ENCODE data around the gene RNF103. TPM values are rescaled to one million over a fixed set of nuclear protein-coding genes. Genes with fewer than 3 reads are reported as not detected.
"Not testable (repeated sequence)": the region's sequence is repeated elsewhere in the genome, so short reads cannot be mapped to it uniquely, and the experiment has no call there.

Gene RNF103, protein sequence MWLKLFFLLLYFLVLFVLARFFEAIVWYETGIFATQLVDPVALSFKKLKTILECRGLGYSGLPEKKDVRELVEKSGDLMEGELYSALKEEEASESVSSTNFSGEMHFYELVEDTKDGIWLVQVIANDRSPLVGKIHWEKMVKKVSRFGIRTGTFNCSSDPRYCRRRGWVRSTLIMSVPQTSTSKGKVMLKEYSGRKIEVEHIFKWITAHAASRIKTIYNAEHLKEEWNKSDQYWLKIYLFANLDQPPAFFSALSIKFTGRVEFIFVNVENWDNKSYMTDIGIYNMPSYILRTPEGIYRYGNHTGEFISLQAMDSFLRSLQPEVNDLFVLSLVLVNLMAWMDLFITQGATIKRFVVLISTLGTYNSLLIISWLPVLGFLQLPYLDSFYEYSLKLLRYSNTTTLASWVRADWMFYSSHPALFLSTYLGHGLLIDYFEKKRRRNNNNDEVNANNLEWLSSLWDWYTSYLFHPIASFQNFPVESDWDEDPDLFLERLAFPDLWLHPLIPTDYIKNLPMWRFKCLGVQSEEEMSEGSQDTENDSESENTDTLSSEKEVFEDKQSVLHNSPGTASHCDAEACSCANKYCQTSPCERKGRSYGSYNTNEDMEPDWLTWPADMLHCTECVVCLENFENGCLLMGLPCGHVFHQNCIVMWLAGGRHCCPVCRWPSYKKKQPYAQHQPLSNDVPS
- total RNA-seq, result 43.6 TPM

DNA sequence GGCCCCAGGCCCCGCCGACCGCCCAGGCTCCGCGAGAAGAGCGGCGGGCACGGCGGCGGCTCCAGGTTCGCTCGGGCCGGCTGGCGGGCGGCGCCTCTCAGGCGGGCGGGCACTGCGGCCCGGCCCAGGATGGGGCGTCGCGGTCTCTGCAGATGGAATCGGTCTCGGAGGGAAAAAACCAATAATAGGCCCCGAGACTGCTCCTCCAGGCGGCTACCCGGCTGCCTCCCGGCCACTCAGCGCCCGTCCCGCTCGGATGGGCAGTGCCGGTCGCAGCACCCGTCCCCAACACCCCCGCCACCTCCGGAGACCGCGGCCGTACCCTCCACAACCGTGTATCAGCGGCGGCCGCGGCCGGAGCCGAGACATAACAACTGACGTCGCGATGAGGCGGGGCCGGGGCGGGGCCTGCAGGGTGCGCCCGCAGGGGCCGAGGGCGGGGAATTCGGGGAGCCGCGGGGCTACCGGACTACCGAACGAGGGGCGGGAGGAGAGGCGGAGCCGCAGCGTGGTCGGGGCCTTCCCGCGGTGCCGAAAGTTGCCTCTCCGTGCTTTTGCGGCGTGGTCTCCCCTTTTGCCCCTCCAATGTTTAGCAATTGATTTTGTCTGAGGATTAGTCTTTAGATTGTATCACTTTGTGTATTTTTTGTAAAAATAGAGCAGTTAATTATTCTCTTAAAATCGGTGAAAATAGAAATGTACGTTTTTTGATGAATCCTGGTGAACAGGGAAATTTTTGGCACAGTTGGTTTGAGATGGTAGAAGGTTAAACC, at the start of gene RNF103:
Gene RNF103 (minus strand): TSS at position 372 of the 773 bp plus-strand sequence. CDS start 979 bp downstream, outside the sequence.
- peak; percentile 90 for ATAC-seq

DNA sequence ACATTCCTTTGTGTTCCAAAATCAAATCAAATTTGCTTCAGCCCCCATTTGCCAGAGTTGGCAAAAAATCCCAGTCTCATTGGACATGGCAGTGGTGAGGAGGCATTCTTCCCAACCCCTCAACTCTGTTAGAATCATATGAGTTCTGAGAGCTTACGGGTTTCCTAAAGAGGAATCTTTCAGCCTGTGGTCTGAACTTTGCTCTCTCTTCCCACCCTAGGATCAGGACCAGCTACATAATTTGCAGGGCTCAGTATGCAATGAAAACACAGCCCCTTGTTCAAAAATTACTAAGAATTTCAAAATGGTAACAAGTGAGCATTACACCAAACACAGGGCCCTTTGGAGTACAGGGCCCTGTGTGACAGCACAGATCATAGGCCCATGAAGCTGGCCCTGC, 49.3 kb upstream of the RNF103 start:
- ATAC-seq (no peak), DNase-seq (ENCODE audit: low spot score) (no peak)

More for the DNA sequence above, at the start of gene RNF103:
- DNase-seq (ENCODE audit: low spot score), result peak; percentile 98

DNA sequence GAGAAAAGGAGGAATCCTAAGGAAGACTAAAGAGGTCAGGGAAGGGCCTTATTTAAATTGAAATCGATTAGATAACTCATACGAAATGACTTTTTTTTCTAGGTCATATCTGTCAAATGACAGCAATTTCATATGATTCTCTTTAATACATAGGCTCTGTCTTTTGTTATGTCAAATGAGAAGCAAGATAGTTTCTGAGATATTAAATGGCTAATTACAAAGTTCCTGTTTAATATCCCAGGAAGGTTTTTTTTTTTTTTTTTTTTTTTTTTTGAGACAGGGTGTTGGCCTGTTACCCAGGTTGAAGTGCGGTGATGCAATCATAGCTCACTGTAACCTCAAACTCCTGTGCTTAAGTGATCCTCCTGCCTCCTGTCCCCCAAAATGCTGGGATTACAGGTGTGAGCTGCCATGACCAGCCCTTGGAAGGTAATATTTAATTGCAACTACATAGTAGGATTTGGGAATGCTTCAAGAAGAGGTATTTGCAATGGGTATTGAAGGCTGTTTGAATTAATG, 48.4 kb upstream of the RNF103 start:
- ATAC-seq (peak; percentile 29), DNase-seq (ENCODE audit: low spot score) (no peak)

DNA sequence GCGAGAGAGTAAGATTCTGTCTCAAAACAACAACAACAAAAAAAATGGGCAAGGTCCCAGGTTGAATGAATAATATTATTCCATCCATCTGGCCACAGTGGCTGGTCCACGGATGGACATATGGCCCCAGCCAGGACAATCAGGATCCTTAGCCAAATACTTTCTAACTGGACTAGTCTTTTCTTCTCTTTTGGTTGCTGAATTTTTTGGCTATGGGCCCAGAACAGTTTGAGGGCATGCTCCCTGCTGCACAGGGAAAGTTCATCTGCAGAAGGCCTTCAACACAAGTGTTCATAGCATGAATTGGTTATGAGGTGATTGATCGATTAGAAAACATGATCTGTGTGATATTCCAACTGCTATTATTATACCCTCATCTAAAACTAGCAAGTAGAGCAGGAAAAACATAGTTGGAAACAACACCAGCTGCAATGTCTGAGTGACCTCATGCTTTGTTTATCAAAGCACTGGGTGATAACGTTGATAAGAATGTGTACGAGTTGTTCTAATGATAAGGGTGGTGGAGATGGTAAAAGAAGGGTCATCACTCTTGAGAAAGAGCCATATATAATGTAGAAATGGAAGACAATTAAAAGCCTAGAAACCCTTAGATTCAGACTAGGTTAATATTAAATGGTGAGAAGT, 47.8 kb upstream of the RNF103 start:
- DNase-seq (ENCODE audit: low spot score) (peak; percentile 68), ATAC-seq (peak; percentile 82)

DNA sequence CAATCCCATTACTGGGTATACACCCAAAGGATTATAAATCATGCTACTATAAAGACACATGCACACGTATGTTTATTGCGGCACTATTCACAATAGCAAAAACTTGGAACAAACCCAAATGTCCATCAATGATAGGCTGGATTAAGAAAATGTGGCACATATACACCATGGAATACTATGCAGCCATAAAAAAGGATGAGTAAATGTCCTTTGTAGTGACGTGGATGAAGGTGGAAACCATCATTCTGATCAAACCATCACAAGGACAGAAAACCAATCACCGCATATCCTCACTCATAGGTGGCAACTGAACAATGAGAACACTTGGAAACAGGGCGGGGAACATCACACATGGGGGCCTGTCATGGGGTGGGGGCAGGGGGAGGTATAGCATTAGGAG, 45.7 kb upstream of the RNF103 start:
- DNase-seq (ENCODE audit: low spot score); ATAC-seq: not testable (repeated sequence)

DNA sequence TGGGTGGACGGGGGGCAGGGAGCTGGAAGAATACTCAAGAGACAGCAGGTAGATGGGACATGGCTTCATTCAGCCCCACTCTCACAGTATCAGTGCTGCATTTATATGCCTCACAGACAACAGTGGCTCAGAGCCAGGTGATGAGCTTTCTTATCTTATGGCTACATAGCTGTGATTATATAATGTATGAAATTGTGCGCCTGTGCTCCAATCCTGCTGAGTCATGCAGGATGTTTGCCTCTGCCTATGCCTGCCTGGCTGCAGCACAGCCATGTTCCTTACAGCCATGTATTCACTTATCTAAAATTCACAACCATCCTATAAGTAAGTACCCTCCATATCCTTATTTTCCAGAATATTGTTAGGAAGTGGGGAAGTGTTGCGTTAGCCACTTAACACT, 37.7 kb upstream of the RNF103 start:
- DNase-seq (ENCODE audit: low spot score), result no peak

DNA sequence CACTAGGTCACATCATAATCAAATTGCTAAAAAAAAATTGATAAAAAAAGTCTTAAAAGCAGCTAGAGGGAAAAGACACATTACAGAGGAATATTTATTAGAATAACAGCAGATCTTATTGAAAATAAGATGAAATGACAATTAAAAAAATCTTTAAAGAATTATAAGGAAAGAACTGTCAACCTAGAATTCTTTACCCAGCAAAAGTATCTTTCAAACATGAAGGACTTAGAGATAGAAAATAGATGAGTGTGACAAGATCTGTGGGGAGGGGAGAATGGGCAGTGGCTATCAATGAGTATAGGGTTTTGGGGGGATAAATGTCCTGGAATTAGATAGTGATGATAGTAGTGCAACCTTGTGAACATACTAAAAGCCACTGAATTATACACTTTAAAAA, 26.5 kb upstream of the RNF103 start:
- DNase-seq (ENCODE audit: low spot score), result no peak
- ATAC-seq, result no peak

More for the DNA sequence above, 37.7 kb upstream of the RNF103 start:
- ATAC-seq, result no peak

DNA sequence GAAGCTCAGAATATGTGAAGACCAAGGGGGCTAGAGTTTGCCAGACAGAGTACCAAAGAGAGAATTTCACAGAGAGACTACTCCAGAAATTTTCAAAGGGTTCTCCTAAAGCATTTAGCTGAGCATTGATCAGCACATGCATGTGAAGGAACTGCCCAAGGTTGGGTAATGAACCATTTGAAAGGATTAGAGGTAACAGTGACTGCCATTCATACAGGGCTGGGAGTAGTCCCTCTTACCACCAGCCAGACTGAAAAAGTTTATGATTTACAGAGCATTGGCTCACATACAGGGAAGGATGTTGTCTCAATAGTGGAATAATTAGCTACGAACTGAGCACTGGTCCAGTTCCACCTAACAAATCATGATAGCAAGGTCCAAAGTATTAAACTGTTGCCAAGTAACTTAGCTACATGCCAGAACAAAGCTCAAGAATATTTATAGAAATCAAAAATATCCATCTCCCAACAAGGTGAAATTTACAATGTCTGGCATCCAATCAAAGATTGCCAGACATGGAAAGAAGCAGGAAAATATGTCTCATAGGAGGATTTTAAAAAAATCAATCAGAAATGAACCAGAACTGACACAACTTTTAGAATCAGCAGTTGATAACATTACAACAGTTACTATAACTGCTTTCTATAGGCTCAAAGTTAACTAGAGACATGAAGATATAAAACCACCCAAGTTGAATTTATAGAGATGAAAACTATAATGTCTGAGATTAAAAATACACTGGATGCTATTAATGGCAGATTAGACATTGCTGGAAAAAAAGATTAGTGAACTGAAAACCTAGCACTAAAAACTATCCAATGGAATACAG, 25.7 kb upstream of the RNF103 start:
- DNase-seq (ENCODE audit: low spot score) (no peak), ATAC-seq (peak; percentile 99)

DNA sequence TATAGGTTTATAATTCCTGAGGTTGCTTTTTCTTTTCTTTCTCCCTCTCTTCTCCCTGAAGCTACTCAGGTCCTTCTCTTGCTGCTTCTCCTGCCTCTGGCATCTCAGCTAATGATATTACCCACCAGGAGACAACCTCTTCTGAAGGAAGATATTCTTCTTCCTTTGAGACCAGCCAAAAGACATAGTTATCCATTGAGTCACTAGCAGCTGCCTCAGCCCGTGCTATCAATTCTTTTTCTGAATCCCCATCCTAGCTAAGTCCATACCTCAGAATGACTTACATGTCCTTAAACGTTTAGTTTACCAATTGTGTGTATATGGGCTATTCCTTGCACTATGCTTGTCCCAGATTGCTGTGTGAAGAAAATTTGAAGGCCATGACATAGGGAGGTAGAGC, 25.0 kb upstream of the RNF103 start:
- no peak for ATAC-seq
- DNase-seq (ENCODE audit: low spot score), result no peak

DNA sequence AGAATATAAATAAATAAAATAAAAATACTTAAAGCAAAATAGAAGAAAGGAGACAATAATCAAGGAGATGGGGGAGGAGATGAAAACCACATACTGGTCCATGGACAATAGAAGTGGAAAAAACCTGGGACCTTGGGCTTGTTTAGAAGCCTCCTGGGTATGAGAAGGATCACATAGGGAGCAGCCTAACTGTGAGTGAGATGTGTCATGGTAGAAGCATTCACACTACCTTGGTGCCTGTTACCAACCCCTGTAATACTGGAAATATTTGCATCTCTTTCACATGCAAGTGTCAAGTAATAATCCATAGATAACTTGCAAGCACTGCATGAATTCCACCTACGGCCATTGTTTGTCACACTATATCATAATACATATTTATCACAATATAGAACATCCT, 23.2 kb upstream of the RNF103 start:
- DNase-seq (ENCODE audit: low spot score) (no peak), ATAC-seq (no peak)

DNA sequence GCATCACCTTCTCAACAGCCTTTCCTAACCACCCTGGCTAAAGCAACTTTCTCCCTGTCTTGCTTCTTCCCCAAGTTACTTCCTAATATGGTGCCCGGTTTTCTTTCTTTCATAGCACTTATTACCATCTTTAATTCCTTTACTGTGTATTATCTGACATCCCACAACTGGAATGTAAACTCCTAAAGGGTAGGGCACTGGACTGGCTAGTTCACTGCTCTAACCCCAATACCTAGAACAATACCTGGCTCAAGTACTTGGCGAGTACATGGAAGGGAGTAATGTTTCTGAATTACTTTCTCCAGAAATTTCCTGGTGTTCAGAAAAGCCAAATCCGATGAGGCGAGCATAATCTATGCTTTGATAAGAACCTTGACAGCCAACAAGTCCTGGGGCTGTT, 22.7 kb upstream of the RNF103 start:
- ATAC-seq (no peak), DNase-seq (ENCODE audit: low spot score) (no peak)

DNA sequence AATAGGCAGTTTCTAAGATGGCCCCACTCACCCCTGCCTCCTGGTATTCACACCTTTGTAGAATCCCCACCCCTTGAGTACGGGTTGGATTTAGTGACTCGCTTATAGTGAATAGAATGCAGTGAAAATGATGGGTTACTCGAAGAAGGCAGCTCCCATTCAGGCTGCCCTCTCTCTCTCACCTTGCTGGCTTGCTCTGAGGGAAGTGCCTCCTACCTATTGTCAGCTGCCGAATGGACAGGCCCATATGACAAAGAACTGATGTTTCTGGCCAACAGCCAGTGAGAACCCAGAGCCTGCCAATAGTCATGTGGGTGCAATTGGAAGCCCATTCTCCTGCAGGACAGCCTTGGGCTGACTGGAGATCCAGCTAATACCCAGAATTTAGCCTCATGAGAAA, 22.1 kb upstream of the RNF103 start:
- DNase-seq (ENCODE audit: low spot score) (no peak), ATAC-seq (no peak)

DNA sequence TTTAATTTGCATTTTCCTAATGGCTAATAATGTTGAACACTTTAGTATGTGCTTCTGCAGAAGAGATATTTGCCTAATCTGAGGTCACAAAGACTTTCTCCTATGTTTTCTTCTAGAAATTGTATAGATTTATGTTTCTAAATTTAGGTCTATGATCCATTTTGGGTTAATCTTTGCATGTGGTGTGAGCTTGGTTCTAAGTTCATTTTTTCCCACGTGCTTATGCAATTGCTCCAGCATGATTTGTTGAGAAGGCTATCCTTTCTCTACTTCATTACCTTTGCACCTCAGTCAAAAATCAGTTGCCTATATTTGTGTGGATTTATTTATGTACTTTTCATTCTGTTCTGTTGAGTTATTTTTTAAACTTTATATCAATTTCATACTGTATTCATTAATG, 15.0 kb upstream of the RNF103 start:
- ATAC-seq, result no peak

DNA sequence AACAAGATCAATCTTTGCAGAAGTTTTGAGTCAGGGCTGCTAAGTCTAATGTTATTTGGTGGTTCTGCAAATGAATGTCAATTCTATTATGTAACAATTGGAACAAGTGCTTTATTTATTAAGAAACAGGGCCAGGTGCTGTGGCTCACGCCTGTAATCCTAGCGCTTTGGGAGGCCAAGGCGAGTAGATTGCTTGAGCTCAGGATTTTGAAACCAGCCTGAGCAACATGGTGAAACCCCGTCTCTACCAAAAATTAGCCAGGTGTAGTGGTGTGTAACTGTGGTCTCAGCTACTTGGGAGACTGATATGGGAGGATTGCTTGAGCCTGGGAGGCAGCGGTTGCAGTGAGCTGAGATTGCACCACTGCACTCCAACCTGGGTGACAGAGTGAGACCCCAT, 13.2 kb upstream of the RNF103 start:
- DNase-seq (ENCODE audit: low spot score), result peak; percentile 71

More for the DNA sequence above, 15.0 kb upstream of the RNF103 start:
- DNase-seq (ENCODE audit: low spot score), result no peak

DNA sequence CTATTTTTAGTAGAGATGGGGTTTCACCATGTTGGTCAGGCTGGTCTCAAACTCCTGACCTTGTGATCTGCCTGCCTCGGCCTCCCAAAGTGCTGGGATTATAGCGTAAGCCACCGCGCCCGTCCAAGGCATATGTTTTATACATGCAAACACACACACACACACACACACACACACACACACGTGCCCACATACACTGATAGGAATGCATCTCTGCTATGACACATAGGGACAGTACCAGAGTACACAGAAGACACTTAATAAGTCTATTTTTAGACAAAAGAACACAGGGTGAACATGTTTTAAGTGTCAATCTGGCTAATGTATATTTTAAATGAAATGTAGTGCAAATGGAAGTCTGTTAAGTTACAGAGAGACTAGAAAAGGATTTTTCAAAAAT, 10.7 kb upstream of the RNF103 start:
- no peak for DNase-seq (ENCODE audit: low spot score)
- ATAC-seq, result no peak

More for the DNA sequence above, 13.2 kb upstream of the RNF103 start:
- peak; percentile 51 for ATAC-seq

DNA sequence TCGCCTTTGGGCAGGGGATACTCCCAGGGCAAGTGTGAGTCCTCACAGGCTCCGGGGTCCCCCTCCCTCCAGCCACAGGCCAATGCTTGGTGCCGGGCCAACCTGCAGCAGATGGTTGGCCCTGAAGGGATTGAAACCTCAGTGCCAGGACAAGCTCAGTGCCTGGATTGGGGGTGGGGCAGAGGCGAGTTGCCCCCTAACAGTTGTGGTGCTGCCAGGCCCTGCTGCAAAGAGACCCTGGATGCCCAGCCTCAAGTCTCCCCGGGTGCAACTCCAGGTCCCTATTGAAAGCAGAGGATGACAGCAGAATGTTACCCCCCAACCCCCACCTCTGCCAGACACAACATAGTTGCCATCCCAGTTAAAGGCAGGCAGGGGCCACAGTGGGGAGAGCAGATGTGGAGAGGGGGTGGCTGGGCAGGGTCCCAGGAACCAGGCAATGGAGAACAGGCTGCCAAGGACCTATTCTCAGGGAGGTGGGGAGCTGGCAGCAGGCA, 9.5 kb upstream of the RNF103 start:
- peak; percentile 9 for ATAC-seq
- no peak for DNase-seq (ENCODE audit: low spot score)

DNA sequence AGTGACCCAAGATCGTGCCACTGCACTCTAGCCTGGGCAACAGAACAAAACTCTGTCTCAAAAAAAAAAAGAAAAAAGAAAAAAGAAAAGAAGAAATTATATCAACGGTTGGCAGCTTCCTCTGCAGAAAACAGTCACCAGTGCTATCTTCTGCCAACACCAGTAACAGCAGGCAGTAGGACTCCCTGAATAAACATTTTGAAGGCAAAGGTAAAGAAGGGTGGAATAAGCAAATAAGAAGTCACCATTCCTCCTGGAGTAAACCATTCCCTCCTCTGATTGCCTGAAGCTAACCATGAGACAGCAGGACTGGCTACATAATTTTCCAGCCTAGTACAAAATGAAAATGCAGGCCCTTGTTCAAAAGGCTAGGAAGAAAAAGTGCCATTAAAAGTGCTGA, 9.0 kb upstream of the RNF103 start:
- ATAC-seq (peak; percentile 77), DNase-seq (ENCODE audit: low spot score) (no peak)

DNA sequence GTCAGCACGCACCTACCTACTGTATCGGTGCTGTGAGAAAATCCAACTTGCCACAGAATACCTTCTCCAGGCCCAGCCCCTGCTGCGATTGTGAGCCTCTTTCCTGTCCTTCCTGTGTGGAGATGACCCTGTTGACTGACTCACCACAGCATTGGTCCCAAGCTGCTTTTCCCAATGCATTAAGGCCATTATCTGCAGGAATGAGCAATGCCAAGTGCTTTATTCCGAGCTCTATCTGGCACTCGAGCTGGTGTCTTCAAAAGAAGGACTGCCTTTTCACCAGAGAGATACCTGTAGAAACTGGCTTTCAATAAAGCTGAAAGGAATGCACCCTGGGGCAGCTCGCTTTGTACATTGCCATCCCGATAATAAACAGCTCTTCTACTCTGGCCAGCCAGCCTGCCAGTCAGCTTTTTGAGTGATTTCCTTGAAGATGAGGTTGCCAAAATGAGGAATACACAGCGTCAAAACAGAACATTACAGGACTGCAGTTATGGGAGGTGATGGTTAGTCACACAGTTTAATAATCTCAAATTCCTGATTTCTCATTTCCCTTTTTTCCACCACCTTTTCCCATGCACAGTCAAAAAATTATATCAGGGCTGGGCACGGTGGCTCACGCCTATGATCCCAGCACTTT, 8.3 kb upstream of the RNF103 start:
- peak; percentile 40 for ATAC-seq
- DNase-seq (ENCODE audit: low spot score), result no peak

DNA sequence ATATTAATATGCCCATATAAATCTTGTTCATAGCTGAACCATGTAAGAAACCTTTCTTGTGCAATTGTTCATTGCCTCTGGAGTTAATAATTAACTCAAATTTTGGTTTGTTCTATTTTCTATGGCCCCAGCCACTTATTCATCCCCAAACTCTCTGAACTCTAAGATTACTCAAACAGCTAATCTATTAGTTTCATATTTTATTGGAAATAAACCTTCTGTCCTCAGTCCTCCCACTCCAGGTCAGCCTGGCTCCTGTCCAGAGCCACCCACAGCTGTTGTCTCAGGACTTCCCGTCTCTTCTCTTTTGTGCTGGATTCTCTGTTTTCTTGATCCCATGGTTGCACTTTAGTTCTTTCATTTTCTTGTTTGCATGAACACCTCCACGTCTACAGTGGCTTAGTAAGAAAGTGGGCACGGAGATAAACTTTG, 4.4 kb upstream of the RNF103 start:
- ATAC-seq (no peak), DNase-seq (ENCODE audit: low spot score) (peak; percentile 71)
